Testis (tissue), 3 donors: Measurements from ENCODE around the gene KCNH2. TPM values are rescaled to one million over a fixed set of nuclear protein-coding genes. Genes with fewer than 3 reads are reported as not detected.
A peak's percentile ranks its signal among the peaks of the same experiment; 100 is the strongest.

ENCODE experiments used
- DNase-seq: peaks from one replicate; pipeline ENCODE4 v3.0.0-alpha.2; 2019
- H3K27ac ChIP-seq, 2 donors: fragments of 200-600 bp; sonication (generic); one replicate each; pipeline ENCODE4 v1.5.1; 2019
- H3K27me3 ChIP-seq: fragments of 200-600 bp; sonication (generic); one replicate; pipeline ENCODE4 v1.5.1; 2019
- H3K36me3 ChIP-seq: fragments of 200-600 bp; sonication (generic); one replicate; pipeline ENCODE4 v1.5.1; 2017; ENCODE audit warnings: low read depth; ENCODE audit errors: missing control alignments
- H3K4me1 ChIP-seq: fragments of 200-600 bp; sonication (generic); one replicate; pipeline ENCODE4 v1.5.1; 2019
- H3K4me3 ChIP-seq, 2 donors: fragments of 200-600 bp; sonication (generic); one replicate each; pipeline ENCODE4 v1.5.1; 2017 to 2019
- H3K9me3 ChIP-seq: fragments of 200-600 bp; sonication (generic); one replicate; pipeline ENCODE4 v1.5.1; 2017
- CTCF ChIP-seq, 3 experiments: fragments of 450-650 bp in 2 of 3; fragments of 200-600 bp in 1 of 3; sonication (generic) in 1 of 3; IDR thresholded peaks; one replicate each; pipeline ENCODE4 v1.5.1; 2016 to 2019; ENCODE audit warnings: antibody characterized with exemption in 3 of 3, mild to moderate bottlenecking in 2 of 3, moderate library complexity in 1 of 3
- POLR2A ChIP-seq: fragments of 450-650 bp; IDR thresholded peaks from one replicate; pipeline ENCODE4 v1.6.1; 2017; ENCODE audit warnings: antibody characterized with exemption, mild to moderate bottlenecking, moderate library complexity
- WGBS, 2 donors: methylation state at CpG; one replicate each; pipeline ENCODE4 v1.1.5; 2018; 5-methylcytosine and 5-hydroxymethylcytosine counted together
- intact Hi-C: fragments of 100-400 bp; cut with DNase I; formaldehyde crosslinking; loops from one replicate; pipeline ENCODE4 v1.15.1; 2023; ENCODE audit warnings: low total_unique reads
- polyA plus RNA-seq: library from polyadenylated mRNA; stranded (reverse); fragments of 350-450 nt; fragmentation: Illumina TruSeq; extraction: RNeasy Lipid Tissue Mini Kit (QIAGEN cat#74804); gene quantifications from one replicate; pipeline ENCODE4 v1.2.3, GENCODE V29; 2014; ENCODE audit warnings: low read depth, low replicate concordance; ENCODE audit not compliant: insufficient read depth
- total RNA-seq, 2 donors: library from RNA; depleted of rRNA; stranded (reverse); fragments of >200 nt; gene quantifications; one replicate each; pipeline ENCODE4 v1.2.3, GENCODE V29; 2016

The KCNH2 gene
- total and polyA plus RNA-seq, 3 donors from 2014 or later, result 82.5 to 247 (median 230) TPM

GRCh38 chr7:150992833-150993302, 14.7 kb upstream of the KCNH2 start:
- intact Hi-C loops, result no loop called here
- peak; percentile 68 for DNase-seq
- Histone ChIP-seq H3K27me3 (no peaks in the 10 kb centered on the region), H3K4me1 (peaks cover 26% of the 10 kb centered on the region), H3K9me3 (no peaks in the 10 kb centered on the region), H3K4me3 (no peak overlapping the region), H3K36me3 (no peaks in the 10 kb centered on the region), H3K27ac (no peak overlapping the region)
- TF ChIP-seq CTCF (IDR thresholded peaks at IDR 0.05), result no peak
- no peak for TF ChIP-seq POLR2A
- WGBS, 2 donors, result 57 to 76% methylated on average over 4 to 5 of the region's 5 CpGs

DNA sequence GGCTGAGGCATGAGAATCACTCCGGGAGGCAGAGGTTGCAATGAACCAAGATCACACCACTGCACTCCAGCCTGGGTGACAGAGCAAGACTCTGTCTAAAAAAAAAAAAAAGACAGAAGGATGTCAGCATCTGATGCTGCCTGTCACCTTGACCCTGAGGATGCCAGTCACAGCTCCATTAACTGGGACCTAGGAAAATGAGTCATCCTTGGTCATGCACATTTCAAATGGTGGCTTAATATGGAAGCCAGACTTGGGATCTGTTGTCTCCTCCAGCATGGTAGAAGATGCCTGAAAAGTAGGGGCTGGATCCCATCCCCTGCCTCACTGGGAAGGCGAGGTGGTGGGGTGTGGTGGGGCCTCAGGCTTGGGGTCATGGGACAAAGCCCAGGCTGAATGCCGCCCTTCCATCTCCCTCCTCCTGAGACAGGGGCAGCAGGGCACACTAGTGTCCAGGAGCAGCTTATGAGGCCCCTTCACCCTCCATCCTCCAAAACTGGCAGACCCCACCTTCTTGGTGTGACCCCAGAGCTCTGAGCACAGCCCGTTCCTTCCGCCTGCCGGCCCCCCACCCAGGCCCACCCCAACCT, 14.0 kb upstream of the KCNH2 start:
- no peaks in the 10 kb centered on the region for H3K36me3 ChIP-seq
- no peak overlapping the region for H3K27ac ChIP-seq
- H3K9me3 ChIP-seq, result no peaks in the 10 kb centered on the region
- TF ChIP-seq POLR2A (no peak), CTCF (IDR thresholded peaks at IDR 0.05) (no peak)
- no peak for DNase-seq
- H3K4me1 ChIP-seq, result peaks cover 26% of the 10 kb centered on the region
- intact Hi-C loops, result no loop called here
- 83 to 87% methylated on average over 6 of the region's 6 CpGs for WGBS, 2 donors
- H3K4me3 ChIP-seq, result no peak overlapping the region
- H3K27me3 ChIP-seq, result no peaks in the 10 kb centered on the region

- Histone ChIP-seq H3K27me3 (no peaks in the 10 kb centered on the region), H3K4me1 (peaks cover 17% of the 10 kb centered on the region), H3K27ac (no peak within 1 kb of the TSS), H3K9me3 (no peaks in the 10 kb centered on the region), H3K4me3 (no peak within 1 kb of the TSS), H3K36me3 (no peaks in the 10 kb centered on the region)
- no peak for DNase-seq
- intact Hi-C loops, result no loop called here
- no peak for TF ChIP-seq CTCF (IDR thresholded peaks at IDR 0.05)
- TF ChIP-seq POLR2A, result no peak
- 91 to 96% methylated on average over 12 of the region's 12 CpGs for WGBS, 2 donors
These were observed 12.5 kb upstream of the KCNH2 start, which contains the start of gene NOS3 for GRCh38 chr7:150990416-150991186. NOS3 (plus strand) TSS chr7:150991017; CDS start chr7:150993804, 2,787 bp downstream.

- Histone ChIP-seq H3K4me3 (no peak overlapping the region), H3K4me1 (peaks cover 17% of the 10 kb centered on the region), H3K9me3 (no peaks in the 10 kb centered on the region), H3K27me3 (no peaks in the 10 kb centered on the region), H3K27ac (no peak overlapping the region), H3K36me3 (no peaks in the 10 kb centered on the region)
- intact Hi-C loops, result loop anchor here (5.0 kb wide), 1 partner anchor 87 kb away; no protein-coding TSS in a partner anchor
- DNase-seq, result peak; percentile 50
- 30 to 42% methylated on average over 7 of the region's 7 CpGs for WGBS, 2 donors
- TF ChIP-seq CTCF (IDR thresholded peaks at IDR 0.05), result no peak
These were observed 11.3 kb upstream of the KCNH2 start for GRCh38 chr7:150989456-150989855.
